Stimulated activated effector memory CD8-positive, alpha-beta T cell treated with anti-CD3 and anti-CD28 coated beads, Interleukin-12 subunit alpha, Interleukin-12 subunit beta, amount 100 ng/mL, for 72 hours (primary cell): ENCODE measurements around the gene DOCK3.

Source experiments
- ATAC-seq: fragments of 150-1000 bp; cut with Tn5 transposase; 2 replicates; pipeline ENCODE4 v1.10.0; 2021
- DNase-seq, 2 donors: peaks; one replicate each; pipeline ENCODE4 v3.0.0; 2021 to 2022; ENCODE audit warnings: low spot score in 2 of 2
- H3K27ac Mint-ChIP-seq: one replicate; pipeline ENCODE4 v1.8.0; 2022; ENCODE audit warnings: mild to moderate bottlenecking, mixed read lengths
- H3K36me3 Mint-ChIP-seq: one replicate; pipeline ENCODE4 v1.8.0; 2022; ENCODE audit warnings: mild to moderate bottlenecking, mixed read lengths
- H3K4me1 Mint-ChIP-seq: one replicate; pipeline ENCODE4 v1.8.0; 2022; ENCODE audit warnings: mixed read lengths
- H3K4me3 Mint-ChIP-seq: one replicate; pipeline ENCODE4 v1.8.0; 2022; ENCODE audit warnings: mild to moderate bottlenecking, mixed read lengths
- H3K9me3 Mint-ChIP-seq: one replicate; pipeline ENCODE4 v1.8.0; 2022; ENCODE audit warnings: mixed read lengths

DOCK3 gene

GRCh38 chr3:50674349-50675178 lies at the start of gene DOCK3:
Gene DOCK3 (plus strand): TSS chr3:50674927. CDS start chr3:50675264, 337 bp downstream.
- H3K36me3 Mint-ChIP-seq: no peaks in the 10 kb centered on the region
- no peaks in the 10 kb centered on the region for H3K9me3 Mint-ChIP-seq
- H3K4me3 Mint-ChIP-seq: peak within 1 kb of the TSS; percentile 57
- ATAC-seq (peak; percentile 94), DNase-seq (peak; percentile 62 to 72)
- peaks cover 6% of the 10 kb centered on the region for H3K4me1 Mint-ChIP-seq
- H3K27ac Mint-ChIP-seq: no peak within 1 kb of the TSS

GRCh38 chr3:50625231-50626182 lies 49.2 kb upstream of the DOCK3 start:
- H3K27ac Mint-ChIP-seq: peak overlapping the region; percentile 37
- ATAC-seq: no peak
- H3K36me3 Mint-ChIP-seq: peaks cover 72% of the 10 kb centered on the region
- no peak overlapping the region for H3K4me3 Mint-ChIP-seq
- H3K9me3 Mint-ChIP-seq: no peaks in the 10 kb centered on the region
- DNase-seq: no peak
- H3K4me1 Mint-ChIP-seq: peaks cover 94% of the 10 kb centered on the region

GRCh38 chr3:50626401-50626800 lies 48.3 kb upstream of the DOCK3 start:
- peaks cover 72% of the 10 kb centered on the region for H3K36me3 Mint-ChIP-seq
- peak overlapping the region; percentile 95 for H3K27ac Mint-ChIP-seq
- H3K9me3 Mint-ChIP-seq: no peaks in the 10 kb centered on the region
- H3K4me1 Mint-ChIP-seq: peaks cover 95% of the 10 kb centered on the region
- ATAC-seq: no peak
- no peak overlapping the region for H3K4me3 Mint-ChIP-seq
- no peak for DNase-seq

GRCh38 chr3:50627407-50628051 lies 47.2 kb upstream of the DOCK3 start:
- Mint-ChIP-seq H3K4me3 (peak overlapping the region; percentile 26), H3K27ac (peak overlapping the region; percentile 95), H3K4me1 (peaks cover 98% of the 10 kb centered on the region), H3K36me3 (peaks cover 69% of the 10 kb centered on the region), H3K9me3 (no peaks in the 10 kb centered on the region)
- ATAC-seq (peak; percentile 57), DNase-seq (no peak)

GRCh38 chr3:50628601-50629000 lies 46.1 kb upstream of the DOCK3 start:
- ATAC-seq (no peak), DNase-seq (no peak)
- H3K4me3 Mint-ChIP-seq: no peak overlapping the region
- peak overlapping the region; percentile 95 for H3K27ac Mint-ChIP-seq
- no peaks in the 10 kb centered on the region for H3K9me3 Mint-ChIP-seq
- peaks cover 67% of the 10 kb centered on the region for H3K36me3 Mint-ChIP-seq
- peaks cover 98% of the 10 kb centered on the region for H3K4me1 Mint-ChIP-seq

GRCh38 chr3:50630394-50630793 lies 44.3 kb upstream of the DOCK3 start:
- DNase-seq: no peak
- no peak for ATAC-seq
- Mint-ChIP-seq H3K9me3 (no peaks in the 10 kb centered on the region), H3K4me1 (peaks cover 95% of the 10 kb centered on the region), H3K36me3 (peaks cover 63% of the 10 kb centered on the region), H3K27ac (peak overlapping the region; percentile 95), H3K4me3 (no peak overlapping the region)

GRCh38 chr3:50630877-50631276 lies 43.9 kb upstream of the DOCK3 start:
- H3K36me3 Mint-ChIP-seq: peaks cover 68% of the 10 kb centered on the region
- peak overlapping the region; percentile 95 for H3K27ac Mint-ChIP-seq
- ATAC-seq (no peak), DNase-seq (no peak)
- H3K4me1 Mint-ChIP-seq: peaks cover 91% of the 10 kb centered on the region
- H3K9me3 Mint-ChIP-seq: no peaks in the 10 kb centered on the region
- no peak overlapping the region for H3K4me3 Mint-ChIP-seq

- H3K9me3 Mint-ChIP-seq: no peaks in the 10 kb centered on the region
- DNase-seq: peak in 1 of 2 donors; percentile 57
- peaks cover 91% of the 10 kb centered on the region for H3K4me1 Mint-ChIP-seq
- H3K4me3 Mint-ChIP-seq: peak overlapping the region; percentile 51
- H3K36me3 Mint-ChIP-seq: peaks cover 67% of the 10 kb centered on the region
- peak overlapping the region; percentile 95 for H3K27ac Mint-ChIP-seq
- peak; percentile 63 for ATAC-seq
These were observed 42.3 kb upstream of the DOCK3 start for GRCh38 chr3:50632450-50632849.

GRCh38 chr3:50633230-50633790 lies 41.4 kb upstream of the DOCK3 start:
- Mint-ChIP-seq H3K4me1 (peaks cover 91% of the 10 kb centered on the region), H3K36me3 (peaks cover 65% of the 10 kb centered on the region), H3K9me3 (no peaks in the 10 kb centered on the region), H3K27ac (peak overlapping the region; percentile 95), H3K4me3 (peak overlapping the region; percentile 8)
- ATAC-seq: peak; percentile 9
- DNase-seq: no peak

- peaks cover 84% of the 10 kb centered on the region for H3K4me1 Mint-ChIP-seq
- no peaks in the 10 kb centered on the region for H3K9me3 Mint-ChIP-seq
- no peak for ATAC-seq
- H3K27ac Mint-ChIP-seq: peak overlapping the region; percentile 95
- peaks cover 57% of the 10 kb centered on the region for H3K36me3 Mint-ChIP-seq
- no peak overlapping the region for H3K4me3 Mint-ChIP-seq
- no peak for DNase-seq
These were observed 39.7 kb upstream of the DOCK3 start for GRCh38 chr3:50635066-50635465.

GRCh38 chr3:50637011-50637410 lies 37.7 kb upstream of the DOCK3 start:
- Mint-ChIP-seq H3K9me3 (no peaks in the 10 kb centered on the region), H3K36me3 (peaks cover 59% of the 10 kb centered on the region), H3K4me1 (peaks cover 72% of the 10 kb centered on the region), H3K4me3 (no peak overlapping the region), H3K27ac (peak overlapping the region; percentile 89)
- no peak for ATAC-seq
- no peak for DNase-seq

GRCh38 chr3:50637945-50638344 lies 36.8 kb upstream of the DOCK3 start:
- Mint-ChIP-seq H3K4me1 (peaks cover 63% of the 10 kb centered on the region), H3K9me3 (no peaks in the 10 kb centered on the region), H3K27ac (peak overlapping the region; percentile 89), H3K4me3 (no peak overlapping the region), H3K36me3 (peaks cover 63% of the 10 kb centered on the region)
- no peak for DNase-seq
- no peak for ATAC-seq

GRCh38 chr3:50639055-50639494 lies 35.7 kb upstream of the DOCK3 start:
- Mint-ChIP-seq H3K36me3 (peaks cover 75% of the 10 kb centered on the region), H3K4me3 (no peak overlapping the region), H3K9me3 (no peaks in the 10 kb centered on the region), H3K4me1 (peaks cover 52% of the 10 kb centered on the region), H3K27ac (peak overlapping the region; percentile 89)
- ATAC-seq: no peak
- DNase-seq: no peak

GRCh38 chr3:50642382-50642781 lies 32.3 kb upstream of the DOCK3 start:
- Mint-ChIP-seq H3K9me3 (no peaks in the 10 kb centered on the region), H3K36me3 (peaks cover 83% of the 10 kb centered on the region), H3K27ac (no peak overlapping the region), H3K4me3 (no peak overlapping the region), H3K4me1 (peaks cover 32% of the 10 kb centered on the region)
- ATAC-seq (peak; percentile 75), DNase-seq (no peak)

- H3K36me3 Mint-ChIP-seq: peaks cover 93% of the 10 kb centered on the region
- ATAC-seq: no peak
- no peaks in the 10 kb centered on the region for H3K9me3 Mint-ChIP-seq
- peak overlapping the region; percentile 63 for H3K27ac Mint-ChIP-seq
- H3K4me1 Mint-ChIP-seq: peaks cover 13% of the 10 kb centered on the region
- H3K4me3 Mint-ChIP-seq: no peak overlapping the region
- no peak for DNase-seq
These were observed 30.2 kb upstream of the DOCK3 start for GRCh38 chr3:50644561-50644960.
